Measurements from ENCODE around the gene SRBD1. TPM values are rescaled to one million over a fixed set of nuclear protein-coding genes. Genes with fewer than 3 reads are reported as not detected.

Gene SRBD1
- total and polyA plus RNA-seq, 7 donors: 2.3 to 6.4 (median 4.0) TPM

DNA sequence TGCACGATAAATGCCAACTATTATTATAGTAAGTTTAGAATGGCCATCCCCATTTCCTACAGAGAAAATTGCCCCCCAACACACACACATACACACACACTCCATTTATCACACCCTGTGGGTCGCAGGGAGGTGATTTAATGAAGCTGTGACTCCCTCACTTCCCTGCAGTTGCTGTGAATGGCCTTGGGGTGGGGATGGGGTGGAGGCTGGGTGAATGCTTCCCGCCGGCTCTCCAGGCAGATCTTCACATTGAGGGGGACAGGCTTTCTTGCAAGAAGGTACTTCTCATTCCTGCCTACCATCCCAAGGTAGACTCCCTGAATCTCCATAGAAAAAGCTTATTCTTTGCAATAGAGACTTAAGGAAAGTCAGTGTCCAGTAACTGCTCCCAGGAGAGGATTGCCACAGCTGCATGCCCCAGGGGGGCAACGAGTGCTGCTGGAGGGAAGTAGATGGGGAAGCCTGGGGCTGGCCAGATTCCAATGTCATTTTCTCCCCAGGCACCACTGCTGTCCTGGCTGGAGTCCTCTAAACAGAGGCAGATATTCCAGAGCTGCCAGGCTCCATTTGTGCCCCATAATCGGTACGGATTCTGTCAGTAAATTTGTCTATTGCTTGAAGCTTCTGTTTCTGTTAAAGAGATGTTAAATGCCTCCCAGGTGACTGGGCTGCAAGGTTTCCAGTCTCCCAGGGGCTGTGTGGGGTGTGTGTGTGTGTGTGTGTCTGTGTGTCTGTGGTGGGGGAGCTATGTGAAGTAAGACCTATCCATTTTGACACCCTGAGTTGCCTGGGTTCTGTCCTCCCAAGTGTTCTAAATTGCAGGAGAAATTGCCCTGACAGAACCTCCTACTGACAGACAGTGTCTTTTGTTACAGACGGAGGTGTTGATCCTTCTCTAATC lies 265.5 kb downstream of the SRBD1 start:
- intact Hi-C loops (cut with DNase I): no loop called here
- TF ChIP-seq, protein P1, sequence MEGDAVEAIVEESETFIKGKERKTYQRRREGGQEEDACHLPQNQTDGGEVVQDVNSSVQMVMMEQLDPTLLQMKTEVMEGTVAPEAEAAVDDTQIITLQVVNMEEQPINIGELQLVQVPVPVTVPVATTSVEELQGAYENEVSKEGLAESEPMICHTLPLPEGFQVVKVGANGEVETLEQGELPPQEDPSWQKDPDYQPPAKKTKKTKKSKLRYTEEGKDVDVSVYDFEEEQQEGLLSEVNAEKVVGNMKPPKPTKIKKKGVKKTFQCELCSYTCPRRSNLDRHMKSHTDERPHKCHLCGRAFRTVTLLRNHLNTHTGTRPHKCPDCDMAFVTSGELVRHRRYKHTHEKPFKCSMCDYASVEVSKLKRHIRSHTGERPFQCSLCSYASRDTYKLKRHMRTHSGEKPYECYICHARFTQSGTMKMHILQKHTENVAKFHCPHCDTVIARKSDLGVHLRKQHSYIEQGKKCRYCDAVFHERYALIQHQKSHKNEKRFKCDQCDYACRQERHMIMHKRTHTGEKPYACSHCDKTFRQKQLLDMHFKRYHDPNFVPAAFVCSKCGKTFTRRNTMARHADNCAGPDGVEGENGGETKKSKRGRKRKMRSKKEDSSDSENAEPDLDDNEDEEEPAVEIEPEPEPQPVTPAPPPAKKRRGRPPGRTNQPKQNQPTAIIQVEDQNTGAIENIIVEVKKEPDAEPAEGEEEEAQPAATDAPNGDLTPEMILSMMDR (IDR thresholded peaks at IDR 0.05): no peak
- DNase-seq (no peak), ATAC-seq (no peak)
- Histone ChIP-seq H3K36me3 (ENCODE audit: insufficient read depth in 1 of 2, low read depth in 1 of 2) (no peaks in the 10 kb centered on the region), H3K9me3 (no peaks in the 10 kb centered on the region), H3K27ac (no peak overlapping the region), H3K27me3 (ENCODE audit: insufficient read depth in 3 of 3, low read length in 2 of 3) (peaks cover 0 to 2% (median 0%) of the 10 kb centered on the region in 3 donors), H3K4me3 (no peak overlapping the region), H3K4me1 (no peaks in the 10 kb centered on the region)
- WGBS, 3 donors: 58 to 62% (median 59%) methylated on average over 8 of the region's 8 CpGs

DNA sequence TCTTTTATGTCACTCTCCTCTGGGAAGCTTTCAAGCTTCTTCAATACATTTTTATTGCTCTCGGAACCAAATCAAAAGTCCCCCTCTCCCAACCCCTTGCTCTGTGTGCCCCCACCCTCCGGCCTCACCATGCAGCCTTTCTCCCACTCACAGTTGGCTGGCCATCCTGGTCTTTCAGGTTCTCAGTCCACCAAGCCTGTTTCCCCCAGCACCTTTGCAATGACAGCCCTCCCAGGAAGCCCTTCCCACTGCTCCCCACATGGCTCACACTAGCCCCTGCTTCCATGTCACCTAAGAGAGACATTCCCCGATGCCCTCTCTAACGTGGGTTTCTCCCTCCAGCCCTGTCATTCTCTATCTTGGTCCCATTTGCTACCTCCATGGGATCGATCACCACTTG lies 266.6 kb downstream of the SRBD1 start:
- 85 to 94% (median 91%) methylated on average over 5 of the region's 5 CpGs for WGBS, 3 donors
- H3K36me3 ChIP-seq (ENCODE audit: insufficient read depth in 1 of 2, low read depth in 1 of 2): no peaks in the 10 kb centered on the region
- H3K4me3 ChIP-seq: no peak overlapping the region
- intact Hi-C loops (cut with DNase I): no loop called here
- no peak overlapping the region for H3K27ac ChIP-seq
- H3K27me3 ChIP-seq (ENCODE audit: insufficient read depth in 3 of 3, low read length in 2 of 3): peaks cover 0 to 2% (median 0%) of the 10 kb centered on the region in 3 donors
- TF ChIP-seq, protein P1 (IDR thresholded peaks at IDR 0.05): no peak
- DNase-seq (no peak), ATAC-seq (no peak)
- H3K9me3 ChIP-seq: no peaks in the 10 kb centered on the region
- H3K4me1 ChIP-seq: no peaks in the 10 kb centered on the region

DNA sequence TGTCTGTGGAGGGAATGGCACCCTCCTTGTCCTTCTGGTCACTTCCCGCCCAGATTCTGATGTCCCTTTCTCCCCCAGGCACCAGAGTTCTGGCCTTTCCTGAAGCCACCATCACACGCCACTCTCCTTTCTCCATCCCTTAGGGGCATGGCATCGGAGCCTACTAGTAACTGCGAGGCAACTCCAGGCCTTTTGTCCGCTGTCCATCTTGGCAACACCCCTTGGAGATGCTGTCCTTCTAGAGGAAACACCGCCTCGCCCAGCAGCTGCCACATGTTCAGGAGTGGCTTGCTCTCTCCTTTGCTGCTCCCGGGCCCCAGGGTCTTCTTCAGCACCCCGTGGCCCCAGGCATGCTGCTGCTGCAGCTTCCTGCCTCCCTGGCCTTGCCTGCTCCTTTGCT lies 267.0 kb downstream of the SRBD1 start:
- Histone ChIP-seq H3K27ac (no peak overlapping the region), H3K4me1 (no peaks in the 10 kb centered on the region), H3K27me3 (ENCODE audit: insufficient read depth in 3 of 3, low read length in 2 of 3) (peaks cover 0 to 2% (median 0%) of the 10 kb centered on the region in 3 donors), H3K36me3 (ENCODE audit: insufficient read depth in 1 of 2, low read depth in 1 of 2) (no peaks in the 10 kb centered on the region), H3K4me3 (no peak overlapping the region), H3K9me3 (no peaks in the 10 kb centered on the region)
- WGBS, 3 donors: 55 to 64% (median 56%) methylated on average over 9 of the region's 9 CpGs
- no peak for ATAC-seq
- intact Hi-C loops (cut with DNase I): no loop called here
- TF ChIP-seq, protein P1 (IDR thresholded peaks at IDR 0.05): no peak
- no peak for DNase-seq

DNA sequence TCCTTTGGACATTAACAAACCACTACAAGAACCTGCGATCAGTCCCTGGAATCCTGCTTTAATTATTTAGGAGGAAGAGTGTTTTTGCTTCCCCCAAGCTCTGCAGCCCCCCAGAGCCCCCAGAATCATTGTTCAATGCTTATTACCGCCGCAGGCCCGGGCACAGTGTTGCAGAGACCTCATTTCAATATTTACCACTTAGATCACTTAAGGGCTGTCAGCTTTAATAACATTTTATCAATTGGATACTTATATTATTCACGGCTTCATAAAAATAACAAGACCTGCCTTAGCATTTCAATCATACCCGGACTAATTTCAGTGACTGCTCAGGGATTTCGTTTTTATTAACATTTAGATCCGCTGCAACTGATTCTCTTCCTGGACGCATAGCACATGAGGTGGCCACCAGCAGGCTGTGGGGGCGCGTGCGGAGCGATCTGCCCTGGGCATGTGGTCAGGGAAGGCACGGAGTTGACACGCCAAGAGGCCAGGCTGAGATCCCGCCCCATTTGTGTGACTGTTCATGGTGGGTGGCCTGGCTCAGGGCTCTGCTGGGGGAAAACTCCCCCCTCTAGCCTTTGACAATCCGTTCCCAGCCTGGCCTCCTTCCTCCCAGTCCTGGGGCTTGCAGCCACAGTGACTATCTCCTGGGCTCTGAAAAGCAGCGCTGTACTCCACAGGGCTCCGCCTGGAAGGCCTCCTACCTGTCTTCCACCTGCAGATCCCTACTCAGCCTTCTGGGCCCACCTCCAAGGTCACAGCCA lies 267.6 kb downstream of the SRBD1 start:
- no peak for ATAC-seq
- no peak for DNase-seq
- H3K9me3 ChIP-seq: no peaks in the 10 kb centered on the region

More for the DNA sequence above, 267.6 kb downstream of the SRBD1 start:
- intact Hi-C loops (cut with DNase I): no loop called here
- H3K36me3 ChIP-seq (ENCODE audit: insufficient read depth in 1 of 2, low read depth in 1 of 2): no peaks in the 10 kb centered on the region
- no peak overlapping the region for H3K4me3 ChIP-seq
- TF ChIP-seq, protein P1 (IDR thresholded peaks at IDR 0.05): no peak
- no peak overlapping the region for H3K27ac ChIP-seq
- 58 to 67% (median 59%) methylated on average over 19 of the region's 19 CpGs for WGBS, 3 donors
- H3K27me3 ChIP-seq (ENCODE audit: insufficient read depth in 3 of 3, low read length in 2 of 3): peaks cover 0 to 2% (median 0%) of the 10 kb centered on the region in 3 donors
- H3K4me1 ChIP-seq: no peaks in the 10 kb centered on the region

All from psoas muscle (tissue), 8 donors.